ENCODE results near the gene KAT2B. TPM values are rescaled to one million over a fixed set of nuclear protein-coding genes. Genes with fewer than 3 reads are reported as not detected.

KAT2B gene
- polyA plus RNA-seq, 1 donor from 2014 or later = 14.2 TPM

Small RNA genes lying within 50 kb of the gene (small RNA-seq; reads per million reads assigned to genes)
- gene MIR3135A (0 reads per million in 3 experiments), gene RNU4-85P (0 to 0.16 (median 0) reads per million in 3 experiments), gene RPL39P18 (0 reads per million in 3 experiments)

Other genes with a start within 250 kb of the KAT2B start
- gene EFHB, start 106.2 kb upstream of the KAT2B start, polyA plus RNA-seq = 1.0 and 4.3 TPM in 2 replicates
- gene RAB5A, start 93.3 kb upstream of the KAT2B start, polyA plus RNA-seq = 47.2 and 54.0 TPM in 2 replicates
- gene PP2D1, start 28.2 kb upstream of the KAT2B start, polyA plus RNA-seq = not detected in 2 replicates
- 0.71 and 0.92 TPM in 2 replicates for gene SGO1, start 145.8 kb downstream of the KAT2B start, polyA plus RNA-seq

Measured in neural cell (in vitro differentiated cells).